OCI-LY7 (cell line): ENCODE data around the gene HLF. TPM values are rescaled to one million over a fixed set of nuclear protein-coding genes. Genes with fewer than 3 reads are reported as not detected.

Experiments used
- BruUV-seq: library from RNA; stranded (reverse); fragments of 400-500 nt; replicated peaks from 2 replicates; lab custom pipeline; 2021; lab: Mats Ljungman, UMichigan
- CTCF ChIA-PET: fragments of 300-600 bp; sonication (Branson Sonifier 250); formaldehyde crosslinking; loops from one replicate; lab custom pipeline; 2022; ENCODE audit warnings: antibody characterized with exemption; ENCODE audit not compliant: unreplicated experiment; lab: Charles Lee
- POLR2A ChIA-PET: fragments of 300-600 bp; sonication (Branson Sonifier 250); formaldehyde crosslinking; loops from one replicate; lab custom pipeline; 2022; ENCODE audit warnings: antibody characterized with exemption; lab: Charles Lee
- DNase-seq: peaks from one replicate; pipeline ENCODE4 v3.0.0-alpha.2; 2015; ENCODE audit warnings: low spot score
- H2AFZ ChIP-seq: fragments of 200-600 bp; sonication (generic), shearing (Covaris generic); 2 replicates; pipeline ENCODE4 v1.6.1; 2014; ENCODE audit warnings: mild to moderate bottlenecking, antibody characterized with exemption, low read length, moderate library complexity
- H3K27ac ChIP-seq: fragments of 200-600 bp; sonication (generic); 2 replicates; pipeline ENCODE4 v1.5.1; 2014; ENCODE audit warnings: mixed run types, low read depth, mild to moderate bottlenecking, moderate library complexity, low read length, inconsistent platforms; ENCODE audit not compliant: poor library complexity, severe bottlenecking
- H3K36me3 ChIP-seq: fragments of 200-600 bp; sonication (generic); 2 replicates; pipeline ENCODE4 v1.6.1; 2014; ENCODE audit warnings: mild to moderate bottlenecking, antibody characterized with exemption, low read length, moderate library complexity, mixed read lengths; ENCODE audit not compliant: insufficient read depth
- H3K4me1 ChIP-seq: fragments of 200-600 bp; sonication (generic); 2 replicates; pipeline ENCODE4 v1.5.1; 2014; ENCODE audit warnings: mild to moderate bottlenecking, low read length; ENCODE audit not compliant: insufficient read depth, poor library complexity, severe bottlenecking
- H3K4me2 ChIP-seq: fragments of 200-600 bp; sonication (generic); 2 replicates; pipeline ENCODE4 v1.6.1; 2014; ENCODE audit warnings: mild to moderate bottlenecking, low read length
- H3K4me3 ChIP-seq: fragments of 200-600 bp; sonication (generic); 2 replicates; pipeline ENCODE4 v1.5.1; 2014; ENCODE audit warnings: mild to moderate bottlenecking, low read depth, low read length; ENCODE audit not compliant: poor library complexity, severe bottlenecking
- H3K79me2 ChIP-seq: fragments of 200-600 bp; sonication (generic); 2 replicates; pipeline ENCODE4 v1.6.1; 2016; ENCODE audit warnings: low read depth, mild to moderate bottlenecking, low read length, moderate library complexity, mixed read lengths; ENCODE audit not compliant: insufficient read depth
- H3K9me2 ChIP-seq: fragments of 200-600 bp; sonication (generic); 2 replicates; pipeline ENCODE4 v1.6.1; 2016; ENCODE audit warnings: mild to moderate bottlenecking, low read length, mixed read lengths; ENCODE audit not compliant: insufficient read depth
- H3K9me3 ChIP-seq: fragments of 200-600 bp; sonication (generic); 2 replicates; pipeline ENCODE4 v1.6.1; 2014; ENCODE audit warnings: mild to moderate bottlenecking, mixed run types, low read length, mixed read lengths
- H4K20me1 ChIP-seq: fragments of 200-600 bp; sonication (generic); 2 replicates; pipeline ENCODE4 v1.6.1; 2014; ENCODE audit warnings: mild to moderate bottlenecking, antibody characterized with exemption, low read length, moderate library complexity, mixed read lengths; ENCODE audit not compliant: insufficient read depth
- CTCF ChIP-seq: fragments of 200-600 bp; sonication (generic); conservative IDR thresholded peaks from 2 replicates; pipeline ENCODE4 v1.5.1; 2014; ENCODE audit warnings: mild to moderate bottlenecking, antibody characterized with exemption, low read length, moderate library complexity, mixed read lengths
- EZH2phosphoT487 ChIP-seq: fragments of 200-600 bp; sonication (generic); IDR thresholded peaks from 2 replicates; pipeline ENCODE4 v1.6.1; 2018; ENCODE audit warnings: low read depth, borderline replicate concordance, mild to moderate bottlenecking, mixed run types, antibody characterized with exemption, low read length, moderate library complexity, mixed read lengths
- intact Hi-C: fragments of 100-400 bp; cut with micrococcal nuclease; formaldehyde crosslinking; loops from one replicate; pipeline ENCODE4 v1.10.0; 2022; ENCODE audit not compliant: unreplicated experiment
- total RNA-seq, 2 experiments: library from RNA; depleted of rRNA in 1 of 2; stranded (reverse); fragments of >200 nt in 1 of 2; shearing (Covaris generic) in 1 of 2; gene quantifications; 2 replicates each; pipeline ENCODE4 v1.2.3, GENCODE V29; 2014 to 2022

The HLF gene
- total RNA-seq, 2 experiments from 2014 or later = 0.13 TPM; not detected in 1

- Histone ChIP-seq H3K79me2 (no peaks in the 10 kb centered on the region), H3K4me1 (peaks cover 4% of the 10 kb centered on the region), H4K20me1 (no peaks in the 10 kb centered on the region), H2AFZ (no peak overlapping the region; the same call in 1 of the 2 replicates), H3K36me3 (no peaks in the 10 kb centered on the region), H3K9me2 (no peaks in the 10 kb centered on the region), H3K27ac (no peak overlapping the region), H3K4me3 (no peak overlapping the region), H3K9me3 (no peaks in the 10 kb centered on the region), H3K4me2 (no peak overlapping the region)
- ChIA-PET CTCF (no interaction called here), POLR2A (no interaction called here)
- DNase-seq = no peak
- no peak for TF ChIP-seq EZH2phosphoT487
- no peak for TF ChIP-seq CTCF
- no TSS peak for BruUV-seq
- intact Hi-C loops = no loop called here
Measured at GRCh38 chr17:55283256-55283965, 18.7 kb downstream of the HLF start.

GRCh38 chr17:55284001-55284884, 19.5 kb downstream of the HLF start:
- ChIA-PET CTCF (no interaction called here), POLR2A (no interaction called here)
- BruUV-seq = no TSS peak

More at GRCh38 chr17:55284001-55284884, 19.5 kb downstream of the HLF start:
- no peaks in the 10 kb centered on the region for H3K9me3 ChIP-seq
- no peak for TF ChIP-seq CTCF
- no peak for TF ChIP-seq EZH2phosphoT487
- H3K4me1 ChIP-seq = peaks cover 4% of the 10 kb centered on the region
- no peaks in the 10 kb centered on the region for H3K79me2 ChIP-seq
- H2AFZ ChIP-seq = peak overlapping the region; percentile 41
- H3K9me2 ChIP-seq = no peaks in the 10 kb centered on the region
- peak; percentile 13 for DNase-seq
- no peaks in the 10 kb centered on the region for H3K36me3 ChIP-seq
- no peaks in the 10 kb centered on the region for H4K20me1 ChIP-seq
- H3K27ac ChIP-seq = no peak overlapping the region
- no peak overlapping the region for H3K4me3 ChIP-seq
- no peak overlapping the region for H3K4me2 ChIP-seq
- intact Hi-C loops = no loop called here
